GM19455 (cell line): ENCODE results near the gene NRG2.

Source experiments
- ATAC-seq: cut with Tn5 transposase; IDR thresholded peaks from one replicate; pipeline ENCODE4 v1.9.1; 2021; ENCODE audit not compliant: unreplicated experiment

Gene NRG2

DNA sequence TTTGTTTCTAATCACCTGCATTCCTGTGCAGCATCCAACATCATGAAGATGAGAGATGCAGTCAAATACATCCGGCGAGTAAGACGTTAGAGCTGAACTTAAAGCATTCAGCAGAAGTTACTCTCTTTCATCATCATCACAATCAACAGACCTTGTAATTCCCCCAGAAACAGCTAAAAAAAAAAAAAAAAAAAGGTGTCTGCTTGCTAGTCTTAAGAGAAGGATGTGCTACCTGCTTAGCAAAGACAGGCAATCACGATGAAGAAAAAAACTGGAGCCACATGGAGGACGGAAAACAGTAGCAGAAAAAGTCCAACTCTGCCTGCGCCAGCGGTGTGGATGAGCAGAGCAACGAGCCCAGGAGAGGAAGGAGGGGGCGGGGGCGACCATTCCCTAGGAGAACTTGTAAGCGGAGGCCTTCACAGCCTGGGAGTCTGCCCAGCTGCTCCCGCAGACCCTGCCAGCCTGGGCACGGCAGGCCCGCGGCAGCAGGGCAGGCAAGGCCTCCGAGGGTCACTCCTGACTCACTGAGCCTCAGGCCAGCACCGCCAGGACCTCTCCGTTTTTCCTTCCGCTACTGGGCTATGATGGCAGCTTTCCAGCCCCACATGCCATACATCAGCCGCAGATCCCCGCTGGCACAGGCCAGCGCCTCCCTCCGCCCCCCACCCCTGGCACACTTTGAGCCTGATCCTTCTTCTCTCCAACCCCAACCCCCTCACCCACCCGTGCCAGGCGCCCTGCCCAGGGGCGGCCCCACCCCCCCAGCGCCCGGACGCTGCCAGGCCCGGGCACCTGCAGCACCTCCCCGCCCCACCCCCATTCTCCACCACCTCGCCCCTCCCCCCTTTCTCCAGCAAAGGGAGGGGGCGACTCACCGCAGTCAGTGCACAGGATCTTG is 1.4 kb downstream of the NRG2 start:
- ATAC-seq, result no peak

DNA sequence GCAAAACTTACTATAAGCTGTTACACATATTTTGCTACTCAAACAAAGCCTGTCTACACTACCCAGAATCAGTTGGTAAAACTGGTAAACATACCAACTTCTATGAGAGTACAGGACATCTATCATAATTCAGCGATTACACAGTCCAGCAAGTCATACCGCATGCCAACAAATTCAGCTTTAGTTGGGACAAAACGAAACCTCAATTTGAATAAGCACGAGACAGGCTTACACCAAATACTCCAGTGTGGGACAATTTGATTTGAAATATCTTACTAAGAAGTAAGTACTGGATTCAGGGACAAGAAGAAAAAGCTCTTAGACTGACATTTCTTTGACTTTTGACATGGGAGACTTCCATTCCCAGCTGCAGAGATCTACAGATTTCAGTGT is 2.0 kb downstream of the NRG2 start:
- no peak for ATAC-seq

DNA sequence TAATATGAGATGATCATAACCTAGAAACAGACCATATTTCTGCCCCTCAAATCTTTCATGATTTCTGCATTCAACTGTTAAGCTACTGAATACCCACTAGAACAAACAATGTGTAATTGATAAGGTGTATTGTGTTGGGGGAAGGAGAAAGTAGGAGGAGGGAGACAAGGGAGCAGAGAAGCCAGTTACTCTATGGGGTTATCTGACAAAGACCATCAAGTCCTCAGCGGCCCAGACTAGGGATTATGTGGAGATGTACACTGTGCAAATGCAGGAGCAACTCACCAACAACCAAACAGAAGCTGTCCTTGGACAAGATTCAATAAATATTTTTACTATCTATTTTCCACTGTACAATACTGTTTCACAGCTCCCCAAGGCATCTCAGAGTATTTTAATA is 2.7 kb downstream of the NRG2 start:
- ATAC-seq, result no peak

DNA sequence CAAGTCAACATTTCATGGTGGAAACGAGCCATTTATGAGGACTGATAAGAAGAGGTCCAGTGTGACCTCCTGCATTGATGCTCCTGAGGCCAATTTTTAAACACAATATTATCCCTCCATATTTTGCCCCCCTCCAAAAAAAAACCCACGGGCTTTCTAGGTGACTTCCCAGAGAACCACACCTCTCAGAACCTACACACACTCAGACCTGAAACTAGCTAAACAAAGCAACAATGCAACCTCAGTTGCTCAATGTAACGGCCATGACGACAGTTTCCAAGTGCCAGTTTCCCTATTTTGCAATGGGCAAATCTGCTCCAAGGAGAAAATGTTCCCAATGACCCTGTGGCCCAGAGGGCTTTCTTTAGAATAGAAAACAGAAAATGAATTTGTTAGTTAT is 3.5 kb downstream of the NRG2 start:
- ATAC-seq, result no peak

DNA sequence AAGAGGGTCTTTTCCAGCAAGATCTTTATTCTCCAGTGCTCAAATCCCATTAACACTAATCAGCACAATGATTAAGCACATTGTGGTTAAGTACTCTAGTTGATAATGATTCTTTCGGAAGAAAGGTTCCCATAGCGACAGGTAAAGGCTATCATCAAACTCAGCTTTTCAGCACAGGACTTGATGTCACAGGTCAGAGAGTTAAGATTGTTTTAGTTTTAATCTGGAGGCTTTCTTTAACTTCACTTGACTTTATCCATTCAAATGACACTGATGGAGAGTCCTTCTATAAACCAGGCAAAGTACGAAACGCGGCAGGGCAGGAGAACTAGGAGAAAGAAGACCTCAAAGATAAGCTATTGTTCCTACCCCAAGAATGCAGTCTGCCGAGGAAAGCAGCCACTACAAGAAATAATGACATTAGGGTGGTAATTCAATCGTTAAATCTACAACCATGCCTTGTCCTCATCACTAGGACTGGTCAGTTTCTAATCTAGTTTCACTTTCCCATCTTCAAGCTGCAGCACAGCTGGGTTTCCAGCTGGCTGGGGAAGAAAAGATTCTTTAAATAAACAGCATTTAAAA is 4.6 kb downstream of the NRG2 start:
- ATAC-seq, result no peak

DNA sequence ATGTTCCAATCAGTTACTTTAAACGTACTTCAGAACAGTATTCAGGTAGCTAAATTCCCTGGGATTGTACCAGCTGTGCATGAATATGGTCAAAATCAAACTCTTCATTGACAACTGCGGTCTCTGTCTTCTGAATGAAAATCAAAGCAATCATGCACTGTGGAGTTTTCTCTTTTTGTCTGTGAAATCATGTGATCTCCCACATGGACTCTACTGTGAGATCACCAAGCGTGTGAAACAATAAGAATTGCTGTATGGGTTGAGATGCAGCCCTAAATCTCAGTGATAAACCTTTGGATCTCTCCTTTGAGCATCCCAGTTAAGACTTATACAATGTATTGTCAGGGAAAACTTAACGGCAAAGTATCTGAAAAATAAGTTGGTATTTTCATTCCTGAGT is 6.1 kb downstream of the NRG2 start:
- no peak for ATAC-seq

DNA sequence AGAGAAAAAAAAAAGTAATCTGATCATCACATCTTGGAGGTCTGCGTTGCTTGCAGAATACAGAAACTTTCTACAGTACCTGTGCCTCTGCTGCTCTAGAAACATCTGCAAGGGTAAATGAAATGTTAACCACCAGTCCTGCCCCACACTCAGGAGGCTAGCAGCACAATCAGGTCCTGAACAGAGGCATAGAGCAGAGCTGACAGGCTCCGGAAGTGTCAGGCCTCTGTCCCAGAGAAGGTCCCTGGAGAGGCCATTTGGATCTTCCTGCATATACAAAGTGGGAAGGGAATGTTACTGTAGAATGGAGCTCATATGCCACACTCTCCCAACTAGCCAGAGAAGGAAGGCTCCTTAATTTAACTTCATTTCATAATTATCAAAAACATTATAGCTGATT is 7.2 kb downstream of the NRG2 start:
- no peak for ATAC-seq

DNA sequence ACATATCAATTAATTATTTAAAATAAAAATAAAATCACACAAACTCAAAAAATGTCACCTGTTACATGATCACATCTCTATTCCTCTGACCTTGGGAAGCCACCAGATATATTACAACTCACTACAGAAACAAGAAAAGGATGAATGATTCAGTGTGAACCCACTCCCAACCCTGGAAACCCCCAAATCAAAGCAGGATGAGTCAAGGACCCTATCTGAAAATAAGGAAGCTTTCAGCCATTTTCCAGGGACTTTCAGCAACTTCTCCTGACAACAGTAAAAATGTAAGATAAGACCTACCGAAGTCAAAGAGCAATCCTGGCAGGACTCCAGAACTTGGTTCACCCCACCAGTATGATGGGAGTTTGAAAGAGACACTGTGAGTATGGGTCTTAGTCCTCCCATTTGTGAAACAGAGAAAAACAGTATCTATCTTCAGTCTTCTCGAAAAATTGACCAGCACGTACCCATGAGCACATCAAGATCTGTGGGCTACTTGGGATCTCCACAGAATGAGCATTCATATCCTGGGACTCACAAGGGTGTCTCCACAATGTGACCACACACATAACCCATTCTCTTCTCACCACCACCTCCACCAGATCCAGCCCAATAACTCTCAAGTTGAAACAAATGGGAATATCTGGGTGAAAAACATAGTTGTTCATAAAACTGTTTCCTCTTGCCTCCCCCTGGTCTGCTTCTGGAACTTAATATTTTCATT is 9.9 kb downstream of the NRG2 start:
- ATAC-seq, result no peak

DNA sequence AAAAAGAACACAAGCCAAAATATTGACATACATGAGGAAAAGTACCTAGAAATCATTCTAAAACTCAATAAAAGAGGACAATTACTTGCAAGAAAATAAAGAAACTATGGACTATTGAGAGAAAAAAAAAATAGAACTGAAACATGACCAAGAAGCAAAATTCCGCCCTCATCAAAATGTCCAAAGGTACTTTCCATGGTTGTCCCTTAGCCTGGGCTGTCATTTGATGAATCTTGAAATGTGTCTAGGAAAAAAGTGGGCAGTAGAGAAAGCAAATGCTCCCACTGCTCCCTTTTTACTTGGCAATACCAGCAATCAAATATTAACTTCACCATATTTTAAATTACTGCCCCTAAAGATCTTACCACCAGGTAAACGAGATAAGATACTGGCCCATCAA is 10.8 kb downstream of the NRG2 start:
- no peak for ATAC-seq

DNA sequence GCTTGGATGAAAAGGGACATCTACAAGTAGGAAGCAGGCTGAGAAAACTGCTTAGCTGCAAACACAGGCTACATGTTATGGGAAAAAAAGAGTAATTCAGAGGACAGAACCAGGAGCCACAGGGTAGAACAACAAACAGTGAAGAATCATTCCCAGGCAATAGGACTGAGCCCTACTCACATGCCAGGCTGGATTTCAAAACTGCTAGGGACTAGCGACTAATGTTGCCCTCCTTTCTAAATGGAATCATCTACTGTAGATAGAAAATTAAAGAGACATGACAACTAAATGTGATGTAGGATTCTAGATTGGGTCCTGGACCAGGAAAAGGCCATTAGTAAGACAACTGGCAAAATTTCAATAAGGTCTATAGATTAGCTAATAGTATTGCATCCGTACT is 15.3 kb downstream of the NRG2 start:
- ATAC-seq, result no peak

DNA sequence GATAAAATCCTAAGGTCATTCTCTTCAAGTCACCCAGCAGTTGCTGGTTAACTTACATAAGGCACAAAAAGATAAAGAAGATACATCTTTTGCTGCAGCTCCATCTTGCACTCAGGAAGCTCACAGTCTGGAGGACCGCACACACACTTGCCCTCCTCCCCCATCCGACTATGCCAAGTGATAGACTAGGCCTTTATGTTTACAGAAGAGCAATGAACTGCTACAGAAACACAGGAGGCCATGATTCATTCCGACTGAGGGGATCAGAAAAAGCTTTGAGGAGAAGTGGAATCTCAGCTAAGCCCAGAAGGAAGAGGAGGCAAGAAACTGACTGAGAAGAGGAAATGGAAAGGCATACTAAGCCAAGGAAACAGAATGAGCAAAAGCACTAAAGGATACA is 17.4 kb downstream of the NRG2 start:
- ATAC-seq, result no peak

DNA sequence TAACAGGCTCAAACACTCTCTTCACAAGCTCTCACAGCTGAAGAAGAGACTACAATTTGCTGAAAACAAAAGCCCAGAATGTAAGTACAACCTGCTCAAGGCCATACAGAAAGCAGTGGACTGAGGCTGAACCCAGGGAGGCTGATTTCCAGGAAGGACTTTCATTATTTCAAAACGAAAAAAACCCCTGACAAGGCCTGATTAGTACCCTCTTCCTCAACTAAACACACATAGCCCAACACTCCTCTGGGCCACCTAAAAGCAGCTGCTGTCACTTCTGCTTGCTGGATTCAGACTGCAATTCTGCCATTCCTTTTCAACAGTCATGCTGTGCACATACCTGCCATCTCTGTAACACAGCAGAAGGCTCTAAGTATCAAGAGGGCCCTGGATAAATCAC is 18.2 kb downstream of the NRG2 start:
- ATAC-seq, result no peak

DNA sequence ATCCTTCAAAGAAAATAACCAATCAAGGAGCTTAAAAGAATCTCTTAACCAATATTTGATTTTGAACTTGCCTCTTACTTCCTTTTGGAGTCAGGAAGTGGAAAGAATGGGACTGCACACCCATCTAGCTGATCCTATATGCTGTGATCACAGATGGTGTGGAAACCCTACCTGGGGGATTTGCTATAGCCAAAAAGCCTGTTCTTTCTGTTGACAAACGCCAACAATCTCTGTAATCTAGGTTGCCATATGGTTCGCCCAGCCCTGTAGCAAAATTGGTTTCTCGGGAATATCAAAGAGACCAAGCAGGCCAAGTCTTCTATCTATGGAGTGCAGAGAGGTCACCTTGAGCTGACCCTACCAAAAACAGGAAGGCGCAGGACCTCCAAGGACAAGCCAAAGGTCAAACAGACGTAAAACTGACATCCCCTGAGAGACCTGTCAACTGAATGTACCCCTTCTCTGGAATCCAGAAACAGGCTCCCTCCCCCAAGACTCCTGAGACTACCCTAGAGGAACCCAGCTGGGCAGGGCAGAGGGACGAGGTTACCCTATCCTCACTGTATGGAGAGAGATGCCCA is 19.4 kb downstream of the NRG2 start:
- ATAC-seq, result no peak

DNA sequence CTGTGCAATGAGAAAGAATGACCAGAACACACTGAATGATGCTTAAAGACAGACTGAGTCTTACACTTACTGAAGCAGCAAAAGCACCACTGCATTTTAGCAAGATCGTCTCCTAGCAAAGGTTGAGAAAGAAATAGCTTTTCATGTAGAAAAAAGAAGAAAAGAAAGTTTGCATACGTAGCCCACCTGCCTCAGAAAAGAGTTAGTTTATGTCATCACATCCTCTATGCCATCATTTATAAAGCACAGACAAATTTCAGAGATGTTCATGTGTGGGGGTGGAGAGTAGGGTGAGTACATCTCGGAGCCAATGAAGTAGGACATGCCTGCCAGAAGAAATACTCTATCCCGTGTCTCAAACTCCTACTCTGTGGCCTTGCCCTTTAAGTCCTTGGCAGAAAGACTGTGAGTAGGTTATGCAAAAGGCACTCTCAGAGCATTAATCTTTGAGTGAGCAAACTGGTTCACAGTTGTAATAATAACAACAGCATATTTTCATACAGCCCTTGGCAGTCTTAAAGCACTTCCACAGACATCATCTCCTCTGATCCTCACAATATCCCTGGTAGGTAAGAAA is 22.4 kb downstream of the NRG2 start:
- ATAC-seq, result no peak

DNA sequence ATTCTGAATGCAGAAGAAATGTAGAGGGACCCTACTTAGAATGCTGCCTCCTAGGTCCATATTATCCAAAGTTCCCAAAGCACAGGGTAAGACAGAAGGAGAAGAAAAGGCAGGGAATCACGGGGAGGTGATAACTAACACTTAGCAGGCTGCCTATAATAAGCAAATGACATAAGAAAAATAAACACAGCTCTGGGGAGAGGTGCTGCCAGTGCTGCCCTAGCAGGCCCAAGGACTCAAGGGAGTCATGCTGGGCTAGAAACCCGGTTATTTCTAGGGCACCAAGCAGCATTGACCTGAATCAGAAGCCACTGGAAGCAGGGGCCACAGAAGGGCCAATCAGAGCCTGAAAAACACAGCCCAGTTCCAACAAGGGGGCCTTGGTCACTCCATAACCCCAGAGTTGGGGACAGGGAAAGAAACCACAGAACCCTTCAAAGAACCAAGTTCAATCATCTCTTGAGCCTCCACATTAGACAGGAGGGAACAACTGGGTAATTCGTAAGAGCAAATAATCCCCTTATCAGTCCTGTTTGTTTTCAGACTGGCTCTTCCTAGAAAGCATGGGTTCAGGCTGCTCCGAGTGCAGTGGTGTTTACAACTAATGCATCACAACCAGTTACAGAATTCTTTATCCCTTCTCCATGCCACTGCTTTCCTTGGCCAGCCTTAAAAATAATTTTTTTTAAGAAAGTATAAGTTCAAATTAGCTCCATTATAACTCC is 24.0 kb downstream of the NRG2 start:
- no peak for ATAC-seq

DNA sequence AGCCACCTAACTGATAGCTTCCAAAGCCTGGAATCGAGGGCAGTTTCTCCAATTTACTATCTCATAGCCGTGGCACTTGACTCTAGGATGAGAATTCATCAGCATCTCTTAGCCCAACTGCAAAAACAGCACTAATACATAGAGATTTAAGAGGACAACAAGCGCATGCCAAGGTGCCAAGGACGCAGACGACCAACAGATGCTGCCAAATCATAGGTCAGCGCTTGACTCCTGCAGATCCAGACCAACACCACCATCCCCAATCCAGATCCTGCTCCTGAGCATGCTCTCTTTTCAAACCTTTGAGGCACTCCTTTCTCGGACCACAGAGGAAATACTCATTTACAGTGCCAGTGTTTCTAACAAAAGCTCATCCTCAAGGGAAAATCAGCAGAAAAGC is 24.6 kb downstream of the NRG2 start:
- ATAC-seq, result no peak

DNA sequence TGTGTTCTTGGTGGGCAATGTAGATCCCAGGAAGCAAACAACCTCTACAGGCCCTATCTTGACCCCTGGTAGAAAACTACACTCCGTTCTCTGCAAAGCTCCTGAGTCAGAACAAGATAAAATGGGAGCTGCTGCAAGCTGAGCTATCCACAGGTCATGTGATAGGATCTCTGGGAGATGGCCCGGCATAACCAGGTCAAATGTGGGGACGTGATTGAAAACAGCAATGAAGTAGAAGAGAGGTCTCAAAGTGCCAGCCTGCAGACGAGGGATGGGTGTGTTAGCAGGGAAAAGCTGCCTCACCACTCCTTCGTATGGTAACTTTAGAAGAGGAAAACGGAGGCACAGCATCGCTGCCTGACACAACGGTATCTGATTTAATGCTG is 25.0 kb downstream of the NRG2 start:
- no peak for ATAC-seq

DNA sequence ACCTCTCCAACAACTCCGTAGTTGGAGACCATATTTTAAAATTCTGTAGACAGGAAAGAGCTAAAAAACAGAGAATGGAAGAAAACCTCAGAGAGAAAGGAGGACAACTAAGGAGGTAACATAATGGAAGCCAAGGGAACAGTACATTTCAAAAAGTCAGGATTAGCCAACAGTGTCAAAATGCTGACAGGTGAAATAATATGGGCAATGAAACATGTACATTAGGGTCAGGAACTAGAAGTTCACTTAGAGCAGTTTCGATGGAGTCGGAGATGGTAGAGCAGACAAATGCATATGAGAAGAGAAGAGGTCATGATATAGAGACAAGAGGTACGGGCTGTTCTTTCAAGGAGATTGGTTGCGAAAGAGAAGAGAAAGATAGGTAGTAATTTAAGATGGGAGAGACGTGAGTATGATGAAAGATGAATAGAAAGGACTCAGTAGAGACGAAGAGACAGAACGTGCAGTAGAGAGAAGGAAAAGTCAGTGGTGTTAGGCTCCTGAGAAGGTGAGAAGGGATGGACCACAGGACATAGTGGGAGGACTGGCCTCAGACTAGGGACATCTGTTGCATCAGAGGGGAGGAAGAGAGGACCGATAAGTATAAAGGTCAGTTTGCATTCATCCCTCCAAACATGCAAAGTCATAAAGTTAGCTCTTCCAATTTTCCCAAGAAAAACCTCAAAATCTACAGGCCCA is 25.6 kb downstream of the NRG2 start:
- ATAC-seq, result no peak

DNA sequence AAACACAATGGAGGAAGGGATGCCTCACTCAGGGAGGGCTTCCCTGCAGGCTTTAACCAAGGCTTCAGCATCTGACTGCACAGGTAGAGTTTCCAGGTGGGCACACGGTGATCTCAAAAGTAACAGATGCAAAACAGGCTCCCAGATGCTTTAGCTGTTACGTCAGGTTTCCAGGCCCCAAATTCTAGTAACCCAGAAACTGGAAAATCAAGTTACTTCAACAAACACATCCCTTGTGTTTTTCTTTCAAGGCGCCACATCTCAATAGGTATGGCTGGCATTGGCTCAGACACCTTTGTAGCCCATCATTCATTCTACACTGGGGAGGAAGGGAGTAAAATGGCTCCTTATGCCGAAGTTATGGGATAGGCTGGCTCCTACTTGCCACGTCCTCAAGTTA is 27.4 kb downstream of the NRG2 start:
- ATAC-seq, result no peak

DNA sequence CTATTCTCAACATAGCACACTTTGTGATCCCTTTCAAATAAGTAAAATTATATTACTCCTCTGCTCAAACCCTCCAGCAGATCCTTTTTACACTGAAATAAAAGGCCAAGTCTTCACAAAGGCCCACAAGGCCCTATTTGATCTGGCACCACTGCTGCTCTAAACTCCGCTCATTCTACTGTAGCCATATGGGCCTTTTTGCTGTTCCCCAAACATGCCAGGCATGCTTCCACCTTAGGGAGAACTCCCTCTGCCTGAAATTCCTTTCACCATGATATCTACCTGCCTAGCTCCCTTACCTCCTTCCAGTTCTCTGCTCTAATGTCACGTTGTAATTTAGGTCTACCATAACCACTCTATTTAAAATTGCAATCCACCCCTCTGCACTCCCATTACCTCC is 28.3 kb downstream of the NRG2 start:
- ATAC-seq, result no peak
